Nephron (organoid): ENCODE data around the gene APEH.

Source experiments
- H3K27ac Mint-ChIP-seq, 3 experiments: 2 replicates each; pipeline ENCODE4 v1.8.0; 2020; ENCODE audit warnings: mixed read lengths in 3 of 3, mild to moderate bottlenecking in 2 of 3, moderate library complexity in 1 of 3
- H3K27me3 Mint-ChIP-seq: 2 replicates; pipeline ENCODE4 v1.8.0; 2021; ENCODE audit warnings: low read depth, mild to moderate bottlenecking, moderate library complexity, mixed read lengths
- H3K36me3 Mint-ChIP-seq: 2 replicates; pipeline ENCODE4 v1.8.0; 2020; ENCODE audit warnings: low read depth, mixed read lengths
- H3K4me1 Mint-ChIP-seq: 2 replicates; pipeline ENCODE4 v1.8.0; 2020; ENCODE audit warnings: mixed read lengths
- H3K4me3 Mint-ChIP-seq, 3 experiments: 2 replicates each; pipeline ENCODE4 v1.8.0; 2020; ENCODE audit warnings: mild to moderate bottlenecking in 3 of 3, mixed read lengths in 3 of 3, moderate library complexity in 2 of 3
- H3K9me3 Mint-ChIP-seq: 2 replicates; pipeline ENCODE4 v1.8.0; 2020; ENCODE audit warnings: mixed read lengths
- CTCF ChIP-seq, 3 experiments: fragments of 200-600 bp; sonication (generic); IDR thresholded peaks; one replicate each; pipeline ENCODE4 v1.5.0; 2021; ENCODE audit warnings: antibody characterized with exemption in 3 of 3; ENCODE audit not compliant: unreplicated experiment in 3 of 3

APEH gene

GRCh38 chr3:49733551-49733950, 59.4 kb downstream of the APEH start:
- Mint-ChIP-seq H3K27me3 (no peaks in the 10 kb centered on the region), H3K36me3 (peaks cover 66% of the 10 kb centered on the region), H3K4me3 (no peak overlapping the region), H3K27ac (no peak overlapping the region), H3K4me1 (no peaks in the 10 kb centered on the region), H3K9me3 (no peaks in the 10 kb centered on the region)
- TF ChIP-seq CTCF (IDR thresholded peaks at IDR 0.05; ENCODE audit: unreplicated experiment in 3 of 3) = no peak
